SIG-M5 (cell line): ENCODE measurements around the gene DDAH1.

Experiments
- DNase-seq: peaks from one replicate; lab custom pipeline; 2025; lab: John Stamatoyannopoulos, UW

The DDAH1 gene

DNA sequence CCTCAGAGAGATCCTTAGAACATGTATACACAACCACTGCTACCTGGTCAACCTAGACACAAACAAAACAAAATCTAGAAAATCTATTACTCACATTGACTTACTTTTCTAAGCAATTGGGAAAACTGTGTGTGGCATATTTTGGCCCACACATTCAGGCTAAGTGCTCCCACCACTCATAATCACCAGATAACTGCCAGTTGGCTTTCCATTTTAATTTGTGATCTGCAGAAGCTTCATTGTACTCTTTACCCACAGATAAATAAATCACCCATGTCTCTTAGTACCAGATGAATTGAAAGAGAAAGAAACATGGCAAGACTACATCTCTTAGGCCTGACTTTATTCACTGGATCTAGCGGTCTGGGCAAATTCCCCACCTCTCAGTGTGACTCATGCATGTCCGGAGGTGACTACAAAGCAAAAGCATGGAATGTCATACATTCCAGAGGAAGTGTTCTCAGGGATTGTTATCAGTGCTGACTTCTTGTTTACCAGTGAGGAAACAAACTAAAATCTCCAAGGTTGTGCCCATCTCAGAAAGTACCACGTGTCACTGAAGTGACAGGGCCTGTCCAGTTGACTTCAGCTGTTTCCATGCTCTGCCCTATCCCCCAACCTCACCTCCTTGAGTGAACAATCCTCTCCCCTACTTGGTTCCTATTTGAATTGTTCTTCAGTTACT is 136.1 kb downstream of the DDAH1 start:
- no peak for DNase-seq

DNA sequence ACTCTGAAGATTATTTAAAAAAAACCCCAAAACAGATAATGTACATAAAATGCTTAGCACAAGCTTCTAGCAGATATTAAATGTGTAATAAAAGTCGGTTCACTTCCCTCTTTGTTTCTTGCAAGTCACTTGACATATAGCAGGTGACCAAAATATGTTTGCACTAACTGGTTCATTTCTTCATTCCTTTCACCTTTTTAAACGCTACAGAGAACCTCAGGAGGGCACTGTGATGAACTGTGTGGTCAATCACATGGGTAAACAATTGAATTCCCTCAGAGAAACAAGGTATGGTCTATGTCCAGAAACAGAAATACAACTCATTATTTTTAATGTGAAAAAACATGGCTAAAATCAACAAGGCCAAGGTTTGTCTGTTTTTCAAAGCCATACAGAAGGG is 137.2 kb downstream of the DDAH1 start:
- DNase-seq, result no peak

DNA sequence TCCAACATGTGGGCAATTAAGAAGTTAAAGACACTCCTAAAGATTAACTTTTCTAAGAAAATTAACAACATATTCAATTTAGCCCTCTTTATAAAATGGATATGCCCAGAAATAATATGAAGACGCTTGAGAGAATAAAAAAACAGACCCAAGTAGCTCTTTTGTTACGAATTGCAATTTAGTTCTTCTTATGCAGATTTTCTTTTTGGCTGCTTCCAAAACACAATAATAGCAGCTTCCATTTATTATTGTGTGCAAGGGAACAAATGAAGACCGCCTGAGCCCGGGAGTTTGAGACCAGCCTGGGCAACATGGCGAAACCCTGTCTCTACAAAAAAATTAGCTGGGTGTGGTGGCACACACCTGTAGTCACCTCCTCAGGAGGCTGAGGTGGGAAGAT is 138.1 kb downstream of the DDAH1 start:
- DNase-seq, result no peak

DNA sequence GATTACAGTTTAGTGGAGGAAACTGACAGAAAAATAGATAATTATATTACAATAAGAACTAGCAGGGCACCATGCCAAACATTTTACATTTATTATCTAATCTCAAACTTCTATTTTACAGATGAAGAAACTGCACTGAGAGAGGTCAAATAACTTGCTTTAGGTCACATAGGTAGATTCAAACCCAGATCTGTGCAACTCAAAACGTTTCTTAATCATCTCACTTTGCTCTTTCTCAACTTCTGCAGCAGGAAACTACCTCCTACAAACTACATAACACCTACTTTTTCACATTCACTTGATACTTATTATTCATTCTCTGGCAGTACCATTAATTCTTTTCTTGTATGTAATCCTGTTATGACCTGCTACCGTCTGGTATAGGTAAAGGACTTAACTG is 138.6 kb downstream of the DDAH1 start:
- DNase-seq, result no peak

DNA sequence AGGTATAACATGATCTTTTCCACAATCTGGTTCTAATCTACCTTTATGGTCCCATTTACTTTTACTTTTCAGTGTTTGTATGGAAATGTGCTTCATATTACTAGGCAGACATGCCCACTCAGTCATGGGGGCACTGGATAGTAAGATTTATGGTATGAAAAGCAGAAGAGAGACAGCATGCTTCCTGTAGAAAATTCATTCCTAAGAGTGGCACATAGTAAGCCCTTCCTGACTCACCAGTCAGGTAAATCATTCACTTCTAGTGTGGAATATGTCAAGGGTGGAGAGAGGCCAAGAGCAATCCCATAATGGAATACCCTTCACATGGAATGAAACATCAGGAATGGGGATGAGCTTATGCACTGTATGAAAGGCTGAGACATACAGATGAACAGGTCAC is 139.0 kb downstream of the DDAH1 start:
- no peak for DNase-seq

DNA sequence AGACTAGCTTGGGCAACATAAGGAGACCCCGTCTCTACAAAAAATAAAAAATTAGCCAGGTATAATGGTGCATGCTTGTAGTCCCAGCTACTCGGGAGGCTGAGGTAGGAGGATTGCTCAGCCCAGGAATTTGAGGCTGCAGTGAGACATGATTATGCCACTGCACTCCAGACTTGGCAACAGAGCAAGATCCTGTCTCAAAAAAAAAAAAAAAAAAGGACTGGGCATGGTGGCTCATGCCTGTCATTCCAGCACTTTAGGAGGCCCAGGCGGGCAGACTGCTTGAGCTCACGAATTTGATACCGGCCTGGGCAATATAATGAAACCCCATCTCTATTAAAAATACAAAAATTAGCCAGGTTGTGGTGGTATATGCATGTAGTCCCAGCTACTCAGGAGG is 141.2 kb downstream of the DDAH1 start:
- no peak for DNase-seq

DNA sequence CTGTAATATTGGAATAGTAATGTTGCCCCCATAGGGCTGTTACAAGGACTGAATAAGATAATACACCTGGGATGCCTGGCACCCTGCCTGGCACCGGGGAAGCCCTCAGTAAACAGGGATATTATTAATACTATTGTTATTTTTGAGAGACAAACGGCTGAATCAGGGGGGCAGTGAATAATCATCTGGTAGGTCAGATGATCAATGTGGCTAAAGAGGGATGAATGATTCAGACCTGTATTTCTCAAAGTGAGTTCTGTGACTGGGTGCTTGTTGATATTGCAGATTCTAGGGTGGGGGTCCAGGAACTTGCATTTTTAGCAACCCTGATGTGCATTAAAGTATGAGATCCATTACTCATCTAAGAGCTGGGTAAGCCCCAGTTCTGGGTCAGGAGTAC is 142.3 kb downstream of the DDAH1 start:
- no peak for DNase-seq

DNA sequence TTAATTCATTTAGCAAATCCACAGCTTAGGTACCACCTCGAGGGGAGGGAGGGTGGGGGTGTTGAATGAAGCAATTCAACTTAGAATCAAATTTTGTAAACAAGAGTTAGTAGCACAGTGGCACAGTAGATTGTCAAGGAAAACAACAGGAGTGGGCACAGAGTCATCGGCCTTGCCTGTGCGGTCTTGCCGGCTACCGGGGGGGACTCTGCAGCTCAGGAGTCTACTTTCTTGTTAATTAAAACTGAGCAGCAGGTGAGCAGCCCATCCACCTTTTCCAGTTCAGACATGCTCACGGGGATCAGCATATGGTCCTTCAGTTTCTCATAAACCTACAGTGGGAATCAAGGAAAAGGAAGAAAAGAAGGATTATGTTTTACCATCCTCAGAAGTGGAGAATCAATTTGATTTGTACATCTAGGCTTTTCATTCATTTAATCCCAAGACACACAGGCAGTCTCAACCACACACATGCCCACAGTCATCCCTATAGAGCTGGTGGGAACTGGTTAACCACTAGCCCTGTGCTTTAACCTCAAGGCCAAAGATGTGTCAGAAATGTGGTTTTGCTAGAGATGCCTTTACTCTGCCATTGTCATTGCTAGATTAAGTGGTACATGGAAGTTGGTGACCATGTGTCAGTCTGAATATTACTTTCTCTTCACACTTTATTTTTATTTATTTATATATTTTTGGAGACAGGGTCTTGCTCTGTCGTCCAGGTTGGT is 143.6 kb downstream of the DDAH1 start:
- DNase-seq, result no peak

DNA sequence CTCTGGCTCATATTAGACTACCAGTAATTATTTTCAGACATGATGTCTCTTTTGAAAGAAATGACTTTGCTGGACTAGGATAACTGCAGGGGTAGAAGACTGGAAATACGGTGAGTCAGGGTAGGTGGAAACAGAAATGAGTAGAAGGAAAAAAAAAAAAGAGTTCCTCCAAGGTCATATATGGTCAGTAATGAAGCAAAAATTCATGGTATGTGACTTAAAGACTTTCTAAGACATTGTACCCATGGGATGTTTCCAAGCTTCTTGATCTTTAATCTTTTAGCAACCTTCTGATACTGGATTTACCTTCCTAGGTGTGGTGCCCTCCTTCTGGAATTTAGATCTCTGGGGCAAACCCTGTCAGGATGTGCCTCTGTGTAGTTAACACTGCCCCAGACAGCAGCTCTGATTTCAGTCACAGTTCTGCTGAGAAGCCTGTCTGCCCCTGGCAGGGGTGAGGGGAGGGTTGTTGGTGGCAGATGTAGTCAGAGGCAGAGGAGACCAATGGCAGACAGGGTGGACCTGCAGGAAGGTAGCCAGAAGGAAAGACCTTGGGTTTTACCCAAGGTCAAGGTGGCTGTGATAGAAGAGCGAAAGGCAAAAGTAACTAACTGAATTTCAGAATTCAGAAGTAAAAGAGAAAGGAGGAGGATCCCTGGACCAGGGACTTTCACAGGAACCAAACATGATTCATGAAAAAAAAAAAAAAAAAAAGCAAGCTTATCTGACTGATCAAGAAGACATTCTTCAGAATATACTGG is 144.4 kb downstream of the DDAH1 start:
- no peak for DNase-seq

DNA sequence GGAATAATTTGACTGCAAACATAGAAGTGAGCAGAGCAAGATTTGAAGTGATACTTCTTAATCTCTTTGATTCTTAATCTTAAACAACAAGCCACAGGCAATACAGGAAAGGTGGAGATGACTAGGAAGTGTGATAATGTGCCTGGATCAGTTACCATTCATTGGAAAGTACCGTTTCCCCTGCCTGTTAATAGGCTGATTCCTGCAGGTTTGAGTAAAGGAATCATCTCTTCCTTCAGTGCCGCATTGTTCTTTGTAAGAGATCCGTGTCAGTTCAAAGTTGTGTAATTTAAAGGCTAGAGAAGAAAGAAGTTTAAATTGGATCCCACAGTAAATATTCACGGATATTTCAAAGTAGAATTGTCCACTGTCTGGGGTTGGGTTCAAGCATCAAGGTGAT is 145.0 kb downstream of the DDAH1 start:
- DNase-seq, result no peak

DNA sequence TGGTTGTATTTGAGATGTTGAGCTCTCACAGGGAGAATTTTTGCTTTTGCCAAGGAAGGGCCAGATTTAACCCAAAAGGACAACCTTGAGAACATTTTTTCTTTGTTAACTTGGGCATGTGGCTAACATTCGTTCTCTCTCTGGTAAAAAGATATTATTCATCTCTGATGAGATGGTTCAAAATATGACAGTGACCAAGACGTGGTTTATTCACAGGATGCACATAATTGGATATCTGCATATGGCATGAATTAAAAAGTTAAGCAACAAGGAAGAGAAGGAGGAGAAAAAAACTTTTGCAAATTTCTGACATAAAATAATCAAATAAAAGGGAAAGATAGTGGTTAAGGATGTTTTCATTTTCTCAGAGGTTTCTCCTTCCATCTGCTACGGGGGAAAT is 145.5 kb downstream of the DDAH1 start:
- no peak for DNase-seq

DNA sequence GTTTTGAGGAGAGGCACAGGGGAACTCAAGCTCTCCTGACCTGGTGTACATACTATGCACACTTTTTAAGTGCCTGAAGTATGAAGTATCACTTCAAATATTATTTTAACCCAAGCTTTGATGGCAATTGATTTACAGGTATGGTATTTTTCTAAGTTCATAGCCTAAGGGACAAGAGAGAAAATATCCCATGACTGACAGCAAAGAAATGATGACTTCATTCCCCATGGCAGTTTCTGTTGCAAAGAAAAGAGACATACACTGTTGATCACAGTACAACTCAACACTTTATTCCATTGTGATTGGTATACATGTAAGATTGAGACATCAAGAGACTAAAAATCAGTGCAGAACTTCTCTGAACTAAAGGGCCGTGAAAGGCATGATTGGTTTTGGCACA is 146.7 kb downstream of the DDAH1 start:
- DNase-seq, result no peak

DNA sequence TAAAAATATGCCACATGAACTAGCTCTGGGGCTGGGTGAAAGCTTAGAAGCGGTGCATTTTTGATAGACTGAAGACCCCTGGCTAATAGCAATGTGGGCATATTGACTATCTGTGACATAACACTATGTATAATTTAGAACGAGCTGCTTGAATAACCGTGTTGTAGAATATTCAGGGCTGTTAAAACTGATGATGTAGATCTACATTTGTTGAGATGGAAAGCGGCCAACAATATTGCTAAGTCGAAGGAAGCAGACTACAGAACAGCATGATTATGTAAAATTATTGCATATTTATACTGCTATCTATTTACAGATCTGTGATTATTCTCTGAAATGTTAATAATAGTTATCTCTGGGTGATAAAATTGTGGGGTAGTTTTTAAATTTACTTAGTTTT is 147.4 kb downstream of the DDAH1 start:
- DNase-seq, result no peak

DNA sequence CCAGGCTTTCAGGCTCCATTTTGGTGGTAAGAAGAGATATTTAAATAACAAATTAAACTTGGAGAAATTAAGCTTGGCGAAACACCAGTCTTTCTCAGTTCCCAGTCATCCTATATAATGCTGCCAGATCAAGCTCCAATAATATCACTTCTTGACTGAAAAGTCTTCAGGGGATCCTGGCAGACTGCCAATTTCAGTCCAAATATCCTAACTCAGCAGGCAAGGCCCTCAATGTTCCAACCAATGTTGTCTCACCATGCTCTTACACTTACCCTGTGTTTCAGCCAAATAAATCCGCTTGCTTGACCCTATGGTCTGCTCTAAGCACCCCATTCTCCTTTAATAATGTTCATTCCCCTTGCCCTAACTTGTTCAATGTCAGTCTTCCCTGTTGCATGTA is 148.6 kb downstream of the DDAH1 start:
- DNase-seq, result no peak

DNA sequence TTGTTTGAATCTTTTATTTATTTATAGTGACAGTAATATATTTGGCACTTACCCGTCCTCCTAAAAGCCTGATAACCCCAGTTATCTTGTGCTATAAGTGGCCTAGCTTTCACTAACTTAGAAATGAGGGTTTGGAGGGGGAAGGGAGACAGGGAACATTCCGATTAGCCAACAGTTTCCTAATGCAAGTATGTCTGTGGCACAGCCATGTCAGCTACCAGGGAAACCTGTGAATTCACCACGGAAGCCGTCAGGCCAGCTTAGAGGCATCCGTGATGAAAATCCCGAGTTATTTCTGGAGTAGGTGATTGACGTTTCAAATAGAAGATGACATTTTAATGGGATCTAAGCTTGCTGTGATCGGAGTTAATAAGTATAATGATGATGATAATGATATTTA is 149.2 kb downstream of the DDAH1 start:
- DNase-seq, result no peak

DNA sequence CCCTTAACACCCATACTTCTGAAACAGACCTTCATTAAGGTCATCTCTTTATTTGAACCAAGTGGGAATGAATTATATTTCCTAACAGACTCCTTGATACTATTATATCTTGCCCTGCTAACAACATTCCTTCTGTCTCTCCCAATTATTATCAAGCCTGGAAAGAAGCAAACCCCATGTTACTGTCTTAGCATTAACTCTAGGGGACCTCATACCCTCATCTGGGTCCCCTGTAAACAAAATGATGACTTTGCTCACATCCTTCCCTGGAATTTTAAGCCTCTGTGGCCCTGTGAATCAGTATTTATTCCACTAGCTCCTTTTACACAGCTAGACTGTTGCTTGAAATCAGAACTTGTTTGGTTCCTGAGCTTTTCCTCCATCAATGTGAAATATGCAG is 150.2 kb downstream of the DDAH1 start:
- DNase-seq, result no peak

DNA sequence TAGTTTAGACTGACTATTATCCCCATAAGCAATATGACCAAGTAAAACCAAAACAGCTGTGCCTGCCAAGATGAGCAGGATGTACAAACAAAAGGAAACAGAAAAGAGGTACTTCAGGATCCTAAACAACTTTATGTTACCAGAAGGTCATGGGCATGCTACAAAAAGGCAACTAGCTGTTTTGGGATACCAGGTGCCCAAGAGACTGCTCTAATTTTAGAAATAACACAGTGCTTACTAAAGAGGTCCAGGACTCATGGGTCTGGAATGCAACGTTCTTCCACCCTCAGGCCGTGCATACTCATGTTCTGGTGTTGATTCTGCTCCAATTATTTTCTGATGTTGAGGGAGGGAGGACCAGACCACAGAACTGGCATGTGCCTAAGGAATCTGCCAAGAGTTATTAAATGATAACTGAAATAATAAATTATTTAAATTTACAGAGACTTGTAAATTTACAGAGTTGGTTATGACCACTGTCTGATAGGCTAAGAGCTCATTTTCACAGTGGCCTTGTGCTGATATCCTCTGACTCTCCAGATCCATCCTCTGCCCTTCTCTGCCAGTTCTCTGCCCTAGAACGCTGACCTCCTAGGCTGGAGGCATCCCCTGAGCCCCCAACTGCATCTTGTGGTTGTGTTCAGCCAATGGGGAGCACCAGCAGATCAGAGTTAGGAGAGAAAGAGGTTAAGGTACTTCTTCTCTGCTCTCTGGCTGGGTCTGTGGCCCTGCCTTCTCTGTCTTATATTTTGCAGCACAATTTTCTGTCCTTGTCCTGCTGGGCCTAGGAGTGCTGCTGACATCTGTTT is 150.9 kb downstream of the DDAH1 start:
- DNase-seq, result no peak

DNA sequence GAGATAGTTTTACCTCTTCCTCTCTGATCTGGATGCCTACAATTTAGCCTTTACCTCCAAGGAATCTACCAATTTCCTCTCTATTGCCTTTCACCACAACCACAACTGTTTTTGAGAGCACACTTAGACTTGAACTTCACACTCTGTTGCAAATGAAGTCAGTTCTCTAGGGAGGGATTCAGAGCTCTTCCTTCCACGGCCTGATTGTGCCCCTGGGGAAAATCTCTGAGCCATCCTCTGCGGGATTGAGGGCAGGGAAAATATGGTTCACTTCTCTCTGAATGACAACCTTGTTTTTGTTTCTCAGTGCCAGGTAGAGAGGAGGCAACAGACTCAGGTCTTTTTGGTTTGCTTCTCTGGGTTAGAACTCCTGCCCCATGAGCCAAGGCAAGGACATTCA is 153.1 kb downstream of the DDAH1 start:
- no peak for DNase-seq

DNA sequence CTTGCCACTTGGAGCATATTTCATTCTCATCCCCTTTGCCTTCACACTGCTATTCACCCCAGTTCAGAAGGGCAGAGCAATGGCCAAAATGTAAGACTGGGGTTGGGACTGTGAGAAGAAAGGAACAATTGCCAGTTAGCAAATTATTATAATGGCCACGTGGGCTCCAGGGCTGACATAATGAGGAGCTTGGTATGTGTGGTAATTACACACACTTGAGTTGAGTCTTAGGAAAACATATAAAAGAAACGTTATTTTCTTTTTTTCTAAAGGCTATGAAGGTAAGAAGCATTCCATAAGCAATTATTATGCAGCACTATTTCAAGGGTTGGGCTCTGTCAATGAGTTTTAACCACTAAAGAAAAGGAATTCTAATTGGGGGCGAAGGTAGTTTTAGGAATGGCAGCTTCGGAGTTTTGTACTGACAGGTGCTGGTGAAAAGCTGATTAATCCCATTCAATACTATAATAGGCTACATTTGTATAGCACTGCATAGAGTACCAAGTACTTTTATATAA is 156.1 kb downstream of the DDAH1 start:
- no peak for DNase-seq

DNA sequence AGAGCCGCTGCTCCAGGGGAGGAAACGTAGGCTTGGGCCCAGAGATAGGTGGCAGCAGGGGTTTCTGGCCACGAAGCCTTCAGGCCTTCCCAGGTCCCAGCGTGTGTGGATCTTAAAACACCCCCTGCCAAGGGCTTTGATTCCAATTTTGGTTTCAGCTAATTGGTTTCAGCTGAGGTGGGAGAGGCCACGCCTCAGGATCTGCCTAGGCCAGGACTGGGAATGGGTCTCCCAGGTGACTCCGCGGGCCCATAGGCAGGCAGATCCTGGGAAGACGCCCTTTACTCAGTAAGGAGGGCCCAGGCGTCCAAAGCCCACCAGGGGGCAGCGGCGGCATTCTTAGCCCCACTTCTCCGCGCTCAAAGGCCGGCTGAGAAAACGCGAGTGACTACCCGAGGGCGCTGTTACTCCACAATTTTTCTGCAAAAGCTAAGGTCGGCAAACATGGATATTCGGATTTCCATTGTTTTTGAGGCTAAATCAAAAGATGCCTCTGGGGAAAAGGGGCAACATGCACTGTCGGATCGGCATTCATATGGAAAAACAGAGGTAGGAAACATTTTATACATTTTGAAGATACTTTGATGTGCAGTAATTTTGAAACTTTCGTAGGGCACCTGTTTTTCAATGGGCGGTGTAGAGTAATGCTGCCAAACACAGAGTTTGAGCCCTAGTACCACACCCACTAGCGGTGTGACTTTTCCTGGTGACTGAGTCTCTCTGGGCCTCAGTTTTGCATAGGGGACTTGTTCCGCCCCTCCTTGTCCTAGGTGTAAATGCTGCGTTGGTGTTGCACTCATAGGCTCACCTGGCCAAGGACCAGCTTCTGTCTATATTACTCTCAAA is 156.7 kb downstream of the DDAH1 start:
- no peak for DNase-seq

DNA sequence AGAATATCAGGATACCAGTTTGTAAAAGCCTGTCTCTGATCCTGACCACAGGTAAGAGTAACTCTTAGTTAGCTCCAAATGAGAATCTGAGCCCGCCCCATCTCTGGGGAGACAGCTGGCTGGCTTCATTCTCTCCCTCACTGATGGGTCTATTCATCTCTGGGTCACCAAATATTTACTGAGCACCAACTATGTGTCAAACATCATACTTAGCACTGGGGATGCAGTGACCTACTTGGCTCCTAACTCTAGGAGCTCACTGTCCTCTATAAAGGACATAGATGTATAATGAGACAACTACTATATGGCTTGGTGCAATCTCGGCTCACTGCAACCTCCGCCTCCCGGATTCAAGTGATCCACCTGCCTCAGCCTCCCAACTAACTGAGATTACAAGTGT is 158.7 kb downstream of the DDAH1 start:
- no peak for DNase-seq
